ENCODE results near the gene DNAH3. TPM values are rescaled to one million over a fixed set of nuclear protein-coding genes. Genes with fewer than 3 reads are reported as not detected.
"Not testable (repeated sequence)": the region's sequence is repeated elsewhere in the genome, so short reads cannot be mapped to it uniquely, and the experiment has no call there.

Gene DNAH3
- total RNA-seq, 2 donors from 2014 or later = 0.21 TPM; not detected in 1

DNA sequence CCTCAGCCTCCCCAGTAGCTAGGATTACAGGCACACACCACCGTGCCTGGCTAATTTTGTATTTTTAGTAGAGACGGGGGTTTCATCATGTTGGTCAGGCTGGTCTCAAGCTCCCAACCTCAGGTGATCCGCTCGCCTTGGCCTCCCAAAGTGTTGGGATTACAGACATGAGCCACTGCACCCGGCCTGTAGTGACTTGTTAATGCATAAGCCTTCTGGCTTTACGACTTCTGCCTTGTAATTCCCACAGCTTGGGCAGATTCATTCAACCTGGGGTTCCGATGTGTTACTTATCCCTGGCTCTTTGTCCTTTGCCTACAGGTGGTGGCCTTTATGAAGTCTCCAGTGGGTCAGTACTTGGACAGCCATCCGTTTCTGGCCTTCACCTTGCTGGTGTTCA is 19.5 kb upstream of the DNAH3 start:
- ATAC-seq; intact Hi-C loops (cut with DNase I); DNase-seq: not testable (repeated sequence)

DNA sequence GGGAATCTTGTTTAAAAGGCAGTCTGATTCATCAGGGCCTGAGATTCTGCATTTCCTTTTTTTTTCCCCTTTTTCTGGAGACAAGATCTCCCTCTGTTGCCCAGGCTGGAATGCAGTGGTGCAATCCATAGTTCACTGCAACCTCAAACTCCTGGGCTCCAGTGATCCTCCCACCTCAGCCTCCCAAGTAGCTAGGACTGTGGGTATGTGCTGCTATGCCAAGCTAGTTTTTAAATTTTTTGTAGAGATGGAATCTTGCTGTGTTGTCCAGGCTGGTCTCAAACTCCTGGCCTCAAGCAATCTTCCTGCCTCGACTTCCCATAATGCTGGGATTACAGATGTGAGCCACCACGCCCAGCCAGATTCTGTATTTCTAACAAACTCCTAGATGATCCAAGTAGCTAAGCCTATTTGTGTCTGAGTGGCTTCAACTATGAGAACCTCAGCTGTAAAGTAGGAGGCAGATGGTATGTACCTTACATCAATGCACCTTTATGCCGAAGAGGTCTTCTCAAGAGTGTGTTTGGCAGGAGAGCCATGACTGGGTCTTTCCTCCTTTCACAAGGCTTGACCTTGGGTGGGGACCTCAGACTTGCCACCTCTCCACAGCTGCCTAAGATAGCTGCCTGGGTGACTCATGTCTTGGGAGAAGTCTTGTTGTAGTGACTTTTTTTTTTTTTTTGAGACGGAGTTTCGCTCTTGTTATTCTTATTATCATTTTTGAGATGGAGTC is 18.8 kb upstream of the DNAH3 start:
- no peak for ATAC-seq
- no peak for DNase-seq
- intact Hi-C loops (cut with DNase I) = no loop called here

DNA sequence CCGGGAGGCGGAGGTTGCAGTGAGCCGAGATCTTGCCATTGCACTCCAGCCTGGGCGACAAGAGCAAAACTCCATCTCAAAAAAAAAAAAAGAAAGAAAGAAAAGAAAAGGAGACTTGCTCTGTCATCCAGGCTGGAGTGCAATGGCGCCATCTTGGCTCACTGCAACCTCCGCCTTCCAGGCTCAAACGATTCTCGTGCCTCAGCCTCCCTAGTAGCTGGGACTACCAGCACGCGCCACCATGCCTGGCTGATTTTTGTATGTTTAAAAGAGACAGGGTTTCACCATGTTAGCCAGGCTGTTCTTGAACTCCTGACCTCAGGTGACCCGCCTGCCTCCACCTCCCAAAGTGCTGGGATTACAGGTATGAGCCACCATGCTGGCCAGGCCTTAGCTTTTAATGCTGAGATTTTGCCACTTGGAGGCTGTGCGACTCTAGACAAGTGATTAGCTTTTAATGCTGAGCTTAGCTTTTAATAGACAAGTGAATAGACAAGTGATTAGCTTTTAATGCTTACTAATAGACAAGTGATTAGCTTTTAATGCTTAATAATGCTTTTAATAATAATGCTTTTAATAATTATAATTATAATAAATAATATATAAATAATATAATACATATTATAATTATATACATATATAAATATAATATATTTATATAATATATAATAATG is 17.4 kb upstream of the DNAH3 start:
- ATAC-seq = no peak
- intact Hi-C loops (cut with DNase I) = no loop called here
- DNase-seq = no peak

DNA sequence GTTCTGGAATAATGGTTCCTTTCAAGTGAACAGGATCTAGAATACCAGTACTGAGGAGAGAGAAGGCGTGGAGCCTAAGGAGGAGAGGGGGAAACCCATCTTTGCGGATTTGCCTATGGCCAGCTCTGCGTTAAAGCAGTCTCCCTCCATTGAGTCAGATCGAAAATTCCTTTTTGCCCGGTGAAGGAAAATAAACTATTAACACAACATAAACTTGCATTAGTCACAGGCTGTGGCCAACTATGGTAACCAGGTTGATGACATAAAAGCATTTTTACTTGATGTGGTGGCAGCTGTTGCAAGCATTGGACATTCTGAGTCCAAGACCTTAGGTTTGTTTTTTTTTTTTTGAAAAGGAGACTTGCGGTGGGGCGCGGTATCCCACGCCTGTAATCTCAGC is 16.7 kb upstream of the DNAH3 start:
- DNase-seq (no peak), ATAC-seq (no peak)
- intact Hi-C loops (cut with DNase I) = no loop called here

DNA sequence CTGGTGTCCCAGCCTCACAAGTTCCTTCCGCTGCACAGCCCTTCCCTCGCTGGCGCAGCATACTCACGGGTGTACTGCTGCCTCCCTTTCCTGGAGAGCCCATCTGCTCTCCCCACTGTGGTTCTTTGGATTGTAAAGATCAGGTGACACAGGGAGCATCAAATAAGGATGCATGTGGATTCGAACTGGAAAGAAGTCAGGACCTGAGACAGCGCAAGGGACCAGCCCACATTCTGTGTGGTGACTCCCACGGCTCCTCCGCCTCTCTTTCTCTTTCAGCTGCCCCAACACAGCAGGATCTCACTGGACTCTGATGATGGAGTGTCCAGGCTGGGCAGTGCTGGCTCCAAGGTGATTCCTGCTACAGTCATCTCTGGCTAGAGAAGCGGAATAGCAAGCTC is 15.9 kb upstream of the DNAH3 start:
- ATAC-seq (no peak), DNase-seq (no peak)
- intact Hi-C loops (cut with DNase I) = no loop called here

DNA sequence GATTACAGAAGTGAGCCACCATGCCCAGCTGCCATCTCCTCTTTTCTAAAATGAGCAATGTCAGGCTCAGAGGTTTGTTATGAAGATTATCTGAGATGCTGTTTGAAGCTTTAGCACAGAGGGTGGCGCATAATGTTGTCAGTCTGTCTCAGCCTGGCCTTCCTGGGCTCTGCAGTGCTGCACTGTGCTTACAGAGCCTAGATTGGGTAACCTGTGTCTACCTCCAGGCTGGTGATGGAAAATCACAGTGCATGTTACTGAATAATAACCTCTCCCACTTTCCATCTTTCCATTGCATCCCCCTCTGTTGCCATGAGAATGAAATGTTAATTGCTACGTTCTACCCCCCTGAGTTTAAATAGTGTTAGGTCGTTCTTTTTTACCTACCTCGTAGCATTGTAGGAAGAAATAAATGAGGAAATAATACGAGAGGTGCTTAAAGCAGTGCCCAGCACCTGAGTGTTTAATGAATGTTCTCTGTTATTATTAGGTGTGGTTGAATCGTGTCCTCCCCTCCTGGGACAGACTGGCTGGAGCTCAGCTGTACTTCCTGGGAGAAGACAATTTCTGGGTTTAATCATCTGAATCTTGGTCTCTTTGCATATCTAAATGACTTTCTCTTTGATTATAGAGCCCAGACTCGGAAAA is 14.0 kb upstream of the DNAH3 start:
- ATAC-seq = no peak
- intact Hi-C loops (cut with DNase I) = no loop called here
- DNase-seq = no peak

DNA sequence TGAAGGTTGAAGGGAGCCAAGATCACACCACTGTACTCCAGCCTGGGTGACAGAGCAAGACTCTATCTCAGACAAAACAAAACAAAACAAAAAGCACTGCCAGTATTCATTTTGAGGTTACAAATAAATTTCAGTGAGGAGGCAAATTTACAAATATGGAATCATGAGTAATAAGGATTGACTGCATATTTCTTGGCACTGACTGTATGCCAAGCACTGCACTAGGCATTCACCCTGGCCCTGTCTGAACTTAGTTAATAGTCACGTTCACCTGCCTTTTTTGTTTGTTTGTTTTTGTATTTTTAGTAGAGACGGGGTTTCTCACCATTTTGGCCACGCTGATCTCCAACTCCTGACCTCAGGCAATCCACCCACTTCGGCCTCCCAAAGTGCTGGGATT is 12.9 kb upstream of the DNAH3 start:
- intact Hi-C loops (cut with DNase I) = no loop called here
- ATAC-seq (no peak), DNase-seq (no peak)

DNA sequence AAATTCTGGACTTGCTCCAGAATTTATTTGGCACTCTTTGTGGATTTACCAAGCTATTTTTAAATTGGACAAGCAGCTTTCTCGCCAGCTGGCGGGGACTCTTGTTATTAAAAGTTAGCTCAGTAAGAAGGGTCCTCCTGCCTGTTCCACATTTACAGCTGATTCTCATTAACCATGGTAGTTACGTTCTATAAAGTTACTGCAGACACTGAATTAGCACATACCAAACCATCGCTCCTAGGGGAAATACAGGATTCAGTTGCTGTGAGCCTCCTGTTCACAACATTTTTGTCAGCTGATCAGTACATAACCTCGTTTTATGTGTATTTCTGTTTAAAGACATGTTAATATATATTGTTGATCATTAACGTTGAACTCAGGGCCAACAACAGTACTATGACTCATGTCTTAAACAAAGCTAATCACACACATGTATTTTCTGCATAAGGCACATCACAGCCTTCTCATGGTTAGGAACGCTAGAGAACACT is 12.1 kb upstream of the DNAH3 start:
- intact Hi-C loops (cut with DNase I) = no loop called here
- ATAC-seq (peak in 1 of 2 donors; percentile 18), DNase-seq (peak; percentile 52)

DNA sequence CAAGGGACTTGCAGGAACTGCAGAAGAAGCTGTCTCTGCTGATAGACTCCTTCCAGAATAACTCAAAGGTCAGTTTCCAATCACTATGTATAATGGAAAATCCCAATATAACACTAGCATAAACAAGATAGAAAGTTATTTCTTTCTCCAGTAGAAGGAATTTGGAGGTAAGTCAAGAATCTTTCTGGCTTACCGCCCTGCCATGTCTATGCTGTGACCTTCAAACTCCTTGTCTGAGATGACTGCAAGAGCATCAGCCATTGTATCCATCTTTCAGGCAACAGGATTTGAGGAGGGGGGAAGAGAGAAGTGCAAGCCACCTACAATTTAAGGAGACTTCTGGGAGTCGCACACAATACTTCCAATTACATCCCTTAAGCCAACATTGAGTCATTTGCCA is 10.6 kb upstream of the DNAH3 start:
- no peak for ATAC-seq
- intact Hi-C loops (cut with DNase I) = loop anchor here in 1 of 2 donors (2.0 kb wide), 1 partner anchor 140 kb away; no protein-coding TSS in a partner anchor
- no peak for DNase-seq

DNA sequence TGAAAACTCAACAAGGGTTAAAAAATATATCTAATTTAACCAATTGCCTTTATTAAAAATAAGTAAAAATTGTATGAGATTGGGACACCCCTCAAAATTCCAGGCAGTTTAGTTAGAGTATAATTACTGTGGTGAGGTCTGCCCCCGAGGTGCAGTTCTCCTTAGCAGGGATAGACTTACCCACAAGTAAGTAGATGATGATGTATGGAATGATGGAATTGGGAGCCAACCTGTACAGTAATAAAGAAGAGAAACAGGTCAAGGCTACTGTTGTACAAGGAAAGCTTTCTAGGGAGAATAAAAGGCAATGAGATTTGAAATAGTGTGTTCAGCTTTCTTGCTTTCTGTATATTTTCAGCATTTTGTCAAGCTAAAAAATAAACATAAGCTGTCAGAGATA is 9.6 kb upstream of the DNAH3 start:
- intact Hi-C loops (cut with DNase I) = loop anchor here in 1 of 2 donors (2.0 kb wide), 1 partner anchor 141 kb away; no protein-coding TSS in a partner anchor
- no peak for ATAC-seq
- DNase-seq = no peak

DNA sequence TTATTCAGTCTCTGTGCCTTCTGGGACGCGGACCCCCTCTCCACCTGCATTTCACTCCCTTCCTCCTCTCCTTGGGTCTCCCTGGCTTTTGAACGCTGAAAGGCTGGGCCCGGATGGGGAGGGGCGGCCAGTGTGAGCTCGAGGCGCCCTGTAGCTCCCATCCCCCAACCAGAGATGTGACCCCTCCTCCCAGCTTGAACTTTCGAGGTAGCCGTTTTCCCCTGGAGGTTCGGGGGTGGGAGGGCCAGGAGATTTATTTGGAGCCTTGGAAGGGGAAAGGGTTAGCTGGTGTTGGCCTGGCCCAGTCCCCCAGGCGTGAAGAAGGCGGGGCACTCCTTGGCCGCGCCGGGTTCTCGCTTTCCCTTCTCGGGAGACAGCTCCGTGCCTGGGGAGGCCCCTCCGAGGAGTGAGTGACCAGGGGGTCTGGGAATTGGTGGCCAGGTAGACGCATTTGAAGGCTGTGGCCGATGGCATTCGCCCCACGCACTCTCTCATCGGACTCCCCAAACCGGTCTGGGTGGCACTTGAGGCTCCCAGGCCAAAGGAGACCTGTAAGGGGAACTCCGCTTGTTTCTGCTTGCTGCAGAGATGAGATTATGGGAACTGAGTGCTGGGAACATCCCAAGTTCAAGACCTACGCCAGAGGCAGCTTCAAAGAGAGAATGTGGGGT is 8.8 kb upstream of the DNAH3 start:
- peak; percentile 28 for DNase-seq
- peak; percentile 39 to 53 for ATAC-seq
- intact Hi-C loops (cut with DNase I) = no loop called here

DNA sequence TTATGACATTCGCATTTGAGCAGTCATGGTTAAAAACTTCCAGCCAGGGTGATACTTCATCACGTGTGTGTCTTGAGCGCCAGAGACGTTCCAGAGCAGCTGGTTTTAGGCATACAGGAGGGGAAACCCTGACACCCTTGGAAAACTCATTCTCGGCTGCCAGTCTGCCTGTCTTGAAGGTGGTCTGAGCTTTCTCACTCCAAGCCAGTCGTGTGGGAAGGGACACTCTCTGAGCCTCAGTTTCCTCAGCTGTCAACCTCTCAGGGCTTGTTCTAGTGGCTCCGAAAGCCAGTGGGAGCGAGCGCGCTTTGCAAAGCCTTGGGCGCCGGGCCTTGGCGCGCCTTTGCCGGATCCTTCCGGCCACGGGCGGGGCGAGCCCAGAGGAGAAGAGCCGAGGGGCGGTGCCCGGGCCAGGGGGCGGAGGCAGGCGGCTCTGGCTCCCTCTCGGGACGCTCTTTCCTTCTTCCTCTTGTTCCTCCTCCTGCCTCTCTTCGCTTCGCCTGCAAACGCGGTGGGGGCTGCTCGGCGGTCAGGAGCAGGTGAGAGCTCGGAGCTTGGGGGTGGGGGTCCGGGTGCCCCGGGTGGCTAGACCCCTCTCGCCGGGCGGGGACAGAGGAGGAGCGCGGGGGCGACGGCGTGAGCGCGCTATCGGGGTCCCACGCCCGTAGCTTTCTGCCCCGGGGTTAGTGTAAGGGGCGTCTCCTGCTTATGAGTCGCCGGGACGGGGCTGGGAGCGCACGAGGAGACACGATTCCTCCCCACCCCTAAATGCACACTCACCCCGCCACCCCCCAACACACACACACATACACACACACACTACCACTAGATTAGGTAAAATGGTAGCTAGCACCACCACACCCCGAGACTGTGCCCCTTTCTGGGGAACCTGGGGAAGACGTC is 7.8 kb upstream of the DNAH3 start, which contains the start of gene LDAF1:
TSS of gene LDAF1 (plus strand) at position 467 of the 903 bp plus-strand sequence. CDS start 2,509 bp downstream, outside the sequence.
- ATAC-seq (peak; percentile 96 to 97), DNase-seq (peak; percentile 88)
- intact Hi-C loops (cut with DNase I) = no loop called here

DNA sequence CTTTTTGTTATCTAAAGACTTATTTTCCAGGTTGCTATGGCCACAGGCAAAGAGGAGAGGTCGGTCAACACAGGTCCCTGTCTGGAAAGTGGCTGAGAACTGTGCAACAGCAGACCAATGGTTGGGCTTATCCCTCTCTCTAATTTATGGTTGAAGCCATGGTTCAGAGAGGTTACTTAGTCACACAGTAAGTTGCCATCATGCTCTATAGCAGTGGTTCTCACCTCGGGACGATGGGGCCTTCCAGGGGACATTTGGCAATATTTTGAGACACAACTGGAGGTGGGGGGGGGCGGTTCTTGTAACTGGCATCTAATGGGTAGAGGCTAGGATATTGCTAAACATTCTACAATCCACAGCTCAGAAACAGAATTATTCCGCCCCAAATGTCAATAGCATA is 7.0 kb upstream of the DNAH3 start:
- ATAC-seq (no peak), DNase-seq (no peak)
- intact Hi-C loops (cut with DNase I) = no loop called here

DNA sequence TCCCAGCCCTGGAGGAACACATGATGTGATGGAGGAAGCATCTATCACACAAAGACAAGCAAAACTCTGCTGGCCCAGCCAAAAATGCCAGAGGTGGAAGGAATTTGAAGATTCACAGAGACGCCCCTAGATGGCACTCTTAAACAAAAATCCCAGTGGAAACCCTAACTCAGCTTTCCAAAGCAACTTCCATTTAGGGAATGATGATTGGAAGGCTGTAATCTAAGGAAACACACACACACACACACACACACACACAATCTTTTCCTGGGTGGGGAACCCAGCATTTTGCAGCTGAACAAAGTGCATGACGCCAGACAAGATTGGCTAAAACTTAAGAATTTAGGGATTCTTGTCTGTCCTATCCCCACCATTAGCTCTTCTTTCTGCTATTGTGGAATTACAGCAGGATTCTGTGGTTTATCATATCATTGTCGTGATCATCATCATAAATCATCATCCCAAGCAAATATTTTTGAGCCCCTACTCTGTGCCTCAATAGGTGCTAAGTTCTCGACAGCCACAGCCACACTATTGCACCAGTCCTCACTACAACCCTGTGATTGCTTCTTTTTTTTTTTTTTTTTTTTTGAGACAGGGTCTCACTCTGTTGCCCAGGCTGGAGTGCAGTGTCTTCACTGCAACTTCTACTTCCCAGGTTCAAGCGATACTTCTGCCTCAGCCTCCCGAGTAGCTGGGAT is 6.3 kb upstream of the DNAH3 start:
- intact Hi-C loops (cut with DNase I) = no loop called here
- ATAC-seq (peak; percentile 17 to 22), DNase-seq (peak; percentile 26)

DNA sequence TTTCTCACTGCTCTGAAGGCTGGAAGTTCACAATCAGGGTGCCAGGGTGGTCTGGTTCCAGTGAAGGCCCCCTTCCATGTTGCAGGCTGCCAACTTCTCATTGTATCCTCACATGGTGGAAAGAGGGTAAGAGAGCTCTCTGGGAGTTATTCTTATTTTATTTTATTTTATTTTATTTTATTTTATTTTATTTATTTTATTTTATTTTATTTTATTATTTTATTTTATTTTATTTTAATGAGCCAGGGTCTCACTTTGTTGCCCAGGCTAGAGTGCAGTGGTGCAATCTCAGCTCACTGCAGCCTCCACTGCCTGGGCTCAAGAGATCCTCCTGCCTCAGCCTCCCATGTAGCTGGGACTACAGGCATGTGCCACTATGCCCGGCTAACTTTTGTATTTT is 5.4 kb upstream of the DNAH3 start:
- DNase-seq; intact Hi-C loops (cut with DNase I); ATAC-seq: not testable (repeated sequence)

DNA sequence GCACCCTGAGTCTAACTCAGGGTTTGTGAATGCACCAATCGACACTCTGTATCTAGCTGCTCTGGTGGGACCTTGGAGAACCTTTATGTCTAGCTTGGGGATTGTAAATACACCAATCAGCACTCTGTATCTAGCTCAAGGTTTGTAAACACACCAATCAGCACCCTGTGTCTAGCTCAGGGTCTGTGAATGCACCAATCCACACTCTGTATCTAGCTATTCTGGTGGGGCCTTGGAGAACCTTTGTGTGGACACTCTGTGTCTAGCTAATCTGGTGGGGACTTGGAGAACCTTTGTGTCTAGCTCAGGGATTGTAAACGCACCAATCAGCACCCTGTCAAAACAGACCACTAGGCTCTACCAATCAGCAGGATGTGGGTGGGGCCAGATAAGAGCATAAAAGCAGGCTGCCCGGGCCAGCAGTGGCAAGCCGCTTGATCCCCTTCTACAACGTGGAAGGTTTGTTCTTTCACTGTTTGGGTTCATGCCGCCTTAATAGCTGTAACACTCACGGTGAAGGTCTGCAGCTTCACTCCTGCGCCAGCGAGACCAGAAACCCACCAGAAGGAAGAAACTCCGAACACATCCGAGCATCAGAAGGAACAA is 2.6 kb upstream of the DNAH3 start:
- DNase-seq; intact Hi-C loops (cut with DNase I); ATAC-seq: not testable (repeated sequence)

Data from left cardiac atrium (tissue), 4 donors.